HG02852 (cell line): ENCODE results near the gene RASGRF1.

ENCODE experiments used
- ATAC-seq: cut with Tn5 transposase; IDR thresholded peaks from one replicate; pipeline ENCODE4 v1.9.1; 2021; ENCODE audit warnings: mild to moderate bottlenecking, moderate library complexity; ENCODE audit not compliant: unreplicated experiment

Gene RASGRF1

DNA sequence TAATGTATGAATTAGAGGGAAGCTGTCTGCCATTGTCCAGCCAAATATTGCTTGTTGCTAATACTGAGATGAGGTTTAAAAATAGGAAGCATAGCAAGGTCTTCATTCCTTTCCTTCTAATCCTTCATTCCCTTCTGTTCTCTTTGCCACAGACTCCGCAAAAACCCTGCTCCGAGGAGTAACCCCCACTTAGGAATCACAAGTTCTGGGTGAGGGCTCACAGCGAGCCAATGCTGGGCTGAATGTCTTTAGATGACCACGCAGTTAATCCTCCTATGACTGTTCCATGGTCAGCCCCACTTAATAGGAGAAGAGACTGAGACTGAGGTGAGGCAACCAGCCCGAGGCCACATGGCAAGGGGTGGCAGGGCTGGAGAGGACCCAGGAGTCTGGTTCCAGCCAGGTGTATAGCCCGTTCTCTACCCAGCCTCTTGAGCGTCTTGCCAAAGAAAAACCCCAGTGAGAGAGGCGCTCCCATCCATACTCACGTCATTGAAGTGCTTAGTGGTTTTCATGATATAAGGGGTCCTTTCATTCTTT lies 100.8 kb downstream of the RASGRF1 start:
- ATAC-seq: no peak

DNA sequence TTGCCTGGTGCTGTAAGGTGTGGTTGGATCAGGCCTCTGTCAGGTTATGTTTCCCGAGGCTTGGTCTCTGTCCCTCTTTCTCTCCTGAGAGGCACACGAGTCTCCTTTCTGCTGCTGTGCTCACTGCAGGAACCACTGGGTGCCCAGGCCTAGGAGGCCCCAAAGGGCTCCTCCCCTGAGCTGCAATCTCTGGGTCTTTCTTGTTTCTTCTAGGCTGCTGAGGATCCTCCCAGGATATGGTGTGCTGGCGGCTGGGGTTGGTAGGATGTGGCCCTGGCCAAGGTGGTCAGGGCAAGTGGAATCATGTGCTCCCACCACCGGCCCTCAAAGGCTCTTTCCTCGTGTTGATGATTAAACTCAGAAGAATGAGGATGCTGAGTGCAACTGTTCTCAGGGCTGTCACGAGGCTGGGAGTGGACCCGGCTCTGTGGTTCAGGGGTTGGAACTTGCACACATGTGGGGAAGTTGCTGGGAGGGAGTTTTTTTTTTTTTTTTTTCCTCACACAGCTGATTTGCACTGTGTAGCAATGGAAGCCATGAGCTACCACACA lies 102.1 kb downstream of the RASGRF1 start:
- ATAC-seq: peak; percentile 66

DNA sequence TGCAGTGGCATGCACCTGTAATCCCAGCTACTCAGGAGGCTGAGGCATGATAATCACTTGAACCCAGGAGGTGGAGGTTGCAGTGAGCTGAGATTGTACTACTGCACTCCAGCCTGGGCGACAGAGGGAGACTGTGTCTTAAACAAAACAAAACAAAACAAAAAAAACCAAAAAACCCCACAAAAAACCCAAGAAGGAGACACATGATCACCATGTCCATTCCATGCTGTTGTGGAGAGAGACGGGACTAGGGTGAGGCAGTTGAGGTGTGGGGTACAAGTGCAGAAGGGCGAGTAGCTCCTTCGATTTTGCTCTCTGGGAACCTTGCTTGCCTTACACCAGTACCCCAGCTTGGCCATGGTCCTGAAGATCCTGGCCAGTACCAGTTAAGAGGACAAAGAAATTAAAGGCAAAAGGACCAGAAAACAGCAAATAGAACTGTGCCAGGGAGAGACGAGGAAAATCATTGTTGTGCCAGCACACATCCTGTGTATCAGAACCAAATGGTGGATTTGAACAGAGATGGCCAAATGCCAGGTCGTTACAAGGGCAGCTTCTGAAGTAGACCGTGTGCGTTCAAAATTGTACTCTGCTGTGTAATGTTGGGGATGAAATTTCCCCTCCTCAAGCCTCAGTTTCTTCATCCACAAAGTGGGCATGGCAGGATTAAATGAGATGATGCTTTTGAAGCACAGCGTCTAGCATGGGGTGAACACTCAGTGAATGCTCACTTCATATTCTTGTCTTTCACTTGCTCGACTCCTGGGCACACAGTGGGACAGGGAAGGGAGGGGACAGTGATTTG lies 102.8 kb downstream of the RASGRF1 start:
- ATAC-seq: no peak

DNA sequence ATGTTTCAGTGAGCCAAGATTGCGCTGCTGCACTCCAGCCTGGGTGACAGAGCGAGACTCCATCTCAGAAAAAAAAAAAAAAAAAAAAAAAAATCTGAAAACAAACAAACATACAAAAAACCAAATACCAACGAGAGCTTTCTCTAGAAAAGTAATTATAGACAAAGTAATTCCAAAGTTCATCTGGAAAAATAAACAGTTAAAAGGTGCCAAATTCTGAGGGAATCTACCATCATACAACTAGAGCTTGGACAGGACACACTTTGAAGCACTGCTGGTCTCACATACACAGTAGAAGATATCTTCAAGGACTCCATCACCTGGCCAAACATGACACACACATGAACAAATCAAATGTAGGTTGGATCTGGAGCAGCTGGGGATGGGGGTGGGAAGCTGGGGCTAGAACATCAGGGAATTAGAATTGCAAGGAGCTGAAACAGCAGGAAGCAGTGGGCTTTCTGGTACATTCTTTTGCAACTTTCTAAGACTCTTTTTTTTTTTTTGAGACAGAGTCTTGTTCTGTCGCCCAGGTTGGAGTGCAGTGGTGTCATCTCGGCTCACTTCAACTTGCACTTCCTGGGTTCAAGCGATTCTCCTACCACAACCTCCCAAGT lies 104.6 kb downstream of the RASGRF1 start:
- ATAC-seq: no peak

DNA sequence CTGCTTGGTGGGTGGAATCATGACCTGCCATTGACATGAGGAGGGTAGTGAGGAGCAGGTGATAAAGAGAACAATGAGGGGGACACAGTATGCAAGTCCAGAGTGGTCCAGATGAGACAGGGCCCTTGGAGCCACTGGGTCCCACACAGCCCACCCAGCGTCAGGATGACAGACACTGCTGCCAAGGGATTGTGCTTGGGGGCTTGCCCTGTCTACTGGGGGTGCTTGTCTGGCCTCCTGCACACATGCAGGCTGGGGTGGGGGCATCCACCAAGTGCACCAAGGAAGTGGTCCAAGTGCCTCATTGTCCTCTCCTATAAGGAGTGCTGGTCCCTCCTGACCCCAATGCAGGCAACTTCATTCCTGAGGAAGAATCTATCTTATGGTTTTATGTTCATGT lies 106.5 kb downstream of the RASGRF1 start:
- no peak for ATAC-seq

DNA sequence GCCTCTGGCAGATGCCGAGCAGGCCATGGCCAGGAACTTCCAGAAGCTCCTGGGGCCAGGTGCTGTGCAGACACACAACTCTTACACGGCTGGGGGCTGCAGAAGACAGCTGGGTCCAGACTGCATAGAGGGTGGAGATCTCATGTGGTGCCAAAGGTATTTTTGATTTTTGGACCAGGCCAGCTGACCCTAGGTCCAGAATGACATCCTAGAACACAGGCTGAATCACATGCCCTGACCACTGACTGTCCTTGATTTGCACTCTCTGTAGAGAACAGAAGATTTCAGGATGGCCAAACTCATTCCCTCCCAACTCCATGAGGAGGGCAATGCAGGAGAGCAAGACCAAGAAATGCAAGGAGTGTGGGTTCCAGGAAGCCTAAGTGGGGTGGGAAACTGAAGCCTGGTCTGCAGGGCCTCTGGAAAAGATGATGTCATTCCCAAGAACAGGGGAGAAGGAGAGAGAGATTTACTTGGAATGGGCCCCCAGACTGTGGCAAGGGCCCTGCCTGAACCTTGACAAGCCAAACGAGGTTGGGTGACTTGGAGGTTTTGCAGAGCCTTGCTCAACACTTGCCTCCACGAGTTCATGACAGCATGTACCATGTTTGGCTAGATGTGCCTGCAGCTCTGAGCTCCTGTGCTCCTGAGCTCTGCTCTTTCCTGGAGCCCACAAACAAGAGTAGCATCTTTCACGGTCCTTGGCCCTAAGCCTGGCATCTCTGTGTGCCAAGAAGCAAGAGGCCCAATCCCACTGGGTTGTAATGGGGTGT lies 107.2 kb downstream of the RASGRF1 start:
- no peak for ATAC-seq

DNA sequence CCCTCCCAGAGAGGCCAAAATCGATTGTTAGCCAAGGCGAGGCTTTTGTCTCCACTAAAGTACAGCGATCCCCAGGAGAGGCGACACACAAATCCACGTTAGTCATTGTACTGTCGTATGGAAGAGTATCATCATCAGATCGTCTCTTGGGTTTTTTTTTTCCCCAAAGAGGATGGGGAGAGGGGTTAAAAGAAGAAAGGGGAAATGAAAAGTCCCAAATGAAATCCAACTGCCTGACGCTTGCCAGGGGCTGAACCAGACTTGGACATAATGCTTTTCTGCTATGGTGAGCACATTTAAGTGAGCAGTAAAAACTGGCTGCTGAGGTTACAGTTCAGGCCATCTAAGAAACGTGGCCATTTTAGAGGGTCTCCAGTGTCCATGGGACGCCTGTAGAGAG lies 107.8 kb downstream of the RASGRF1 start:
- no peak for ATAC-seq

DNA sequence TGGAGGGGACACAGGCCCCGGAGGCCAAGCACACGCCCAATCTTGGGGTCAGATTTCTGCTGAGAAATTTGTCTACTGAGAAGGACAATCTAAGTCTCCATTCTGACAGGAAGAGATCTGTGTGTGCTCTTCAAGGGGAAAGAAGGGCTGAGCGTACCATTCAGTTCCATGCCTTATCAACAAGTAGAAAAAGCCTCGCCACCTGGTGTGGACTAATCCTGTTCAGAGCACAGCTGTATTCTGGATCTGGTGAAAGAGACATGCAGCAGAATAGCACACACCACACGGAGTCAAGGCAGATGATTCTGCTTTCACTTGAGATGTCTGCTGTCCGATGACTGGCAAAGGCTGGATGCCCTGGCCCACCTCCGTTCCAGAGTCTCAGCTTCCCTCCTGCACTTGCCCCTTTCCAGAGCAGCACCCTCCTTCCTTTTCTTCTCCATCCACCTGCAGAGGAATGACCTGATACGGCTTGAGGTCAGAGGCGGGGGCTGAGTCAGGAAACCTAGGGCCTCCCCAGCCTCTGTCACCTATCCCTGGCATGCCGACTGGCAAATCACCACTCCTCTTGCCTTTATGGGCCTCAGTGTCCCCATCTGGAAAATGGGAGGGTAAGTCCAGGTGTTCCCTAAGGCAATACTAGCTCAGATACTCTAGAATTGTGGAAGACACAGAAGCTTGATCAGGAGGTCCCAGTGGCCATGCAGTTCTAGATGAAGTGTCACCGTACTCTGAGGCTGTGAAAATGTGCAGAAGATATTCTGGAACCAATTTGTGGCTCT lies 108.9 kb downstream of the RASGRF1 start:
- no peak for ATAC-seq

DNA sequence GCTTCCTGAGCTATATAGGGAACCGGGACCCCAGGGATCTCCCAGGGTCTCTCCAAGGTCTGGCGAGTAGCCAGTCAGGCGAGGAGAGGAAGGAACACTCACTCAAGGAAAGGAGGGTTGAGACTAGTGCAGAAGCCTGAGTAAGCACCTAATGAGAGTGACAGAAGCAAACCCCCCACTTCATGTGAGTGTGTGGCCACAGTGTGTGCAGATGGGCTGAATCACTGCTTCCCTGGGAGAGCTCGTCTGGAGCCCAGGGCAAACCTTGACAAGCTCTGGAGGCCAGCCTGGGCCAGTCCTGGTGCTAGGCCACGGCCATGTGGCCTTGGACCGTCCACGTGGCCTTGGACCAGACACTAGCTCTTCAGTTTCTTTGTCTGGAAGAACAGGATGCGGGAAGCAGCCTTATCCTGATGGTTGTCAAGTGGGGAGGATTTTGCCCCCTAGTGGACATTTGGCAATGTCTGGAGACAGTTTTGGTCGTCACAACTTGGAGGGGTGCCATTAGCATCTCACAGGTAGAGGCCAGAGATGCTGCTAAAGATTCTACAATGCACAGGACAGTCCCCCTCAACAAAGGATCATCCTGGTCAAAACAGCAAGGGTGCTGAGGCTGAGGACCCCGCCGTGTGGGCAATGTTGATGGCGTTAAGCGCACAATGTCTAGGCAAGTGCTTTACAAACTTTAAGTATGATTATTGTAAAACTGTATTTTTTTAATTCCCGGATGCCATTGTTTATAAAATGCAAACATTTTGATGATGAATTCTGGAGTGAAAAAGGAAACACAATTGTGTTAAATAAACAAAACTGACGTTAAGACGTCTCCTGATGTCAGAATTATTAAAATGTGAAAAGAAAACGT lies 110.9 kb downstream of the RASGRF1 start:
- no peak for ATAC-seq

DNA sequence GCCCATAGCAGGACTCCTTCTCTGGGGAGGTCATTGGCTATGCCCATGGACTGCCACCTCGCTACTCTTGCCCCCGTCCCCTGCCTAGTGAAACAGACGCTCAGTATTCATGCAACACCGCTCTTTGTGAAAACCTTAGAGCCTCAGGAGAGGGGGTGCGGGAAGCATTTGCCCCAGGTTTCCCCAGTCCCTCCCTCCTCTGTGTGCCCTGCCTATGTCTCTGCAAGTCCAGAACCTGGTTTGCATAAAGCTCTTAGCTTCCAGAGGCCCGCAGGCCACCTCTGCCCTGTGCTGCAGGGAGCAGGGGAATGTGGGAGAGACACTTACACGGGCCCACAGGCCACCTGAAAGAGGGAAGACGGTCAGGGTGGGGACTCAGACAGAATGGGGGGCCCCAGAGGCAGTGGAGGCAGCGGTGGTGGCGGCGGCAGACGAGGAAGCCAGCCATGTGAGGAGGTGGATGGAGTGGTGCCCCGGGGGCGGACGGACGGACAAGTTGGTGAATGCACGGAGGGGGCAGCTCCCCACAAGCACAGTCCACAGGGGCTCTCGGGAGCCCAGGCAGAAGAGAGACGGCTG lies 111.9 kb downstream of the RASGRF1 start:
- ATAC-seq: no peak

DNA sequence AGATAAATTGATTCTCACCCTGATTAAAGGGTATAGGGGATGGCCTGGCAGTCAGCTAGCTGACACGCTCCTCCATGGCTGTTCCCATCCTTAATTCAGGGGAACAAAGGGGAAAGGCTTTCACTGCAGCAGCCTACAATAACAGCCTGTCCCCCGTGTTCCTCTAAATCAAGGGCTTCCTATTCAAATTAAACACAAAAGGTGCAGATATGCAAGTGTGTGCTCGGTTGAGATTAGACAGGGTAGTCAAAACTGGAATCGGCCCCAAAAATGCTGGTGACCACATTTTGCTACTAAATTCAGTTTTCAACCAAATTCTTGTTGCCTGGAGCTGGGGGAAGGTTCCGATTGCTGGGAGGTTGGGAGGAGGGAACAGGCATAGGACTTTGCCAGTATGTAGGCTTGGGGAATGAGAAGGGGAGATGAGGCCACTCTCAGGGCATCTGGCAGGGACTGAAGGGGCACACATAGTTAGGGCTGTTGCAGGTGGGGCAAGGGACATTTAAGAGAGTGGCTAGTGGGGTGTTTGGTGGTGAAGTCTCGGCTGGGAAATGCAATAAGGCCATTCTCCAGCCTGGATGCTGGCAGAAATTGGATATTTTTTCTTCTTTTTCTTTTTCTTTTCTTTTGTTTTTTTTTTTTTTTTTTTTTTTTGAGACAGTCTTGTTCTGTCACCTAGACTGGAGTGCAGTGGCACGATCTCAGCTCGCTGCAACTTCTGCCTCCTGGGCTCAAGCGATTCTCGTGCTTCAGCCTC lies 112.8 kb downstream of the RASGRF1 start:
- peak; percentile 47 for ATAC-seq

DNA sequence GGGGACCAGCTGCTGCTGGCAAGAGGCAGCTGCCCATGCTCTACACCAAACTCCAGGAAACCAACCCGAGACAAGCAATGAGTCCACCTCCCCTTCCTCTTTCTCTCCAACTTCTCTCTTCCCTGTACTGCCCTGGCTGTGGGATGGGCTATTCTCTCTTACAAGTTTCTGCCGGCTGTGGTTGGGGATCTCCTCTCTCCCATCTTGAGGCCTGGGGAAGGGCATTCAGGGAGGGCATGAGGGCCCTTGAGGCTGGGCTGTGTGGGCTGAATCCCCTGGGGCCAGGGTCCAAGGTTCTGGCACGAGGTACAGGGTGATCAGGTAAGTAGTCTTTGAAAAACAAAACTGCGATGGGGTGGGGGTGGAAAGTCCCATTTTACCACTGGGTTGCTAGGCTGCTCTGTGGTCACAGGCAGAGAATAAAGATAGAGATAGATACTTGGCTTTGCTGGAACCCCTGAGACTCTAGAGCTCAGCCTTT lies 113.4 kb downstream of the RASGRF1 start:
- ATAC-seq: peak; percentile 61

DNA sequence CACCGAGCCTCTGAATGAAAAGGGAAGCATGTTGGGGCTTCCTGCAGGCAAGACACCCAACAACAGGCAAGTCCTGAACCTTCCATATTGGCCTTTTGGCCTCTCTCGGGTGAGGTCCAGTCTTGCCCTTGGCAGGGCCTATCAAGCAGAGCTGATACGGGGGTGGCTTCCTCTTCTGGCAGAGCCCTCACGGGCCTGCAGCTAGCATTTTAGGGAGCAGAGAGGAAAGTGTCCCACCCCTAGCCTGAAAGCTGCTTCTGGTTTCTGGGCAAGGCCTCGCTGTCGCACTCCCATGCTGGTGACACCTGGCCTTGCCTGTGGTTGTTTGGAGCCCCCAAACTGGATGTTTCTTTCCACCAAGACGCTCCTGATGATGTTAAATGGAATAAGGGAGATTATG lies 113.9 kb downstream of the RASGRF1 start:
- ATAC-seq: peak; percentile 15

DNA sequence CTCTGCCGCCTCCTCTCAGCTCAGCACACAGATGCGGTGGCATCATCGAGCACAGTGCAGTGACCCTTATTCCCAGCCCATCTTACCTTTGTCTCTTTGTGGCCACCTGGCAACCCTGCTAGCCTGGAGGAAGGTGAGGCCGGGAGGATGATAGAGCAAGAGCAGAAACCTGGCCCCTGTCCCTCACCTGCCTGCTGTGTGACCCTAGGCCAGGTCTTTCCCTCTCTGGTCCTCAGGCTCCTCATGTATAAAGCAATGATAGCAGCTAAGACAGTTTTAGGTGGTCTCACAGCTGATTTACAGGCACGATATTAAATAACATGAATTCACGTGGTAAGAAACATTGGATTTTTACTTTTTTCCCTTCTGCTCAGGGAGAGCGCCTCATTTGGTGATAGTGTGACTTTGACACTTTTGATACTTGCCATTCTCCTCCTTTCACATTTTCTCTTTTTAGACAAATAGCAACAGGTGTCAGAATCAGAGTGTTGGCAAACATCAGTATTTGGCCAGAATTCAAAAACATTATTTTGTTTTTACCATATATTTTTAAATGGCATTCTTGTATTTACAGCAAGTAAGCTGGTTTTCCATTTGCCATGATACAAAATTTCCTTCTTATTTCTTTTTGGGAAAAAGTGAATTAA lies 116.2 kb downstream of the RASGRF1 start:
- ATAC-seq: no peak

DNA sequence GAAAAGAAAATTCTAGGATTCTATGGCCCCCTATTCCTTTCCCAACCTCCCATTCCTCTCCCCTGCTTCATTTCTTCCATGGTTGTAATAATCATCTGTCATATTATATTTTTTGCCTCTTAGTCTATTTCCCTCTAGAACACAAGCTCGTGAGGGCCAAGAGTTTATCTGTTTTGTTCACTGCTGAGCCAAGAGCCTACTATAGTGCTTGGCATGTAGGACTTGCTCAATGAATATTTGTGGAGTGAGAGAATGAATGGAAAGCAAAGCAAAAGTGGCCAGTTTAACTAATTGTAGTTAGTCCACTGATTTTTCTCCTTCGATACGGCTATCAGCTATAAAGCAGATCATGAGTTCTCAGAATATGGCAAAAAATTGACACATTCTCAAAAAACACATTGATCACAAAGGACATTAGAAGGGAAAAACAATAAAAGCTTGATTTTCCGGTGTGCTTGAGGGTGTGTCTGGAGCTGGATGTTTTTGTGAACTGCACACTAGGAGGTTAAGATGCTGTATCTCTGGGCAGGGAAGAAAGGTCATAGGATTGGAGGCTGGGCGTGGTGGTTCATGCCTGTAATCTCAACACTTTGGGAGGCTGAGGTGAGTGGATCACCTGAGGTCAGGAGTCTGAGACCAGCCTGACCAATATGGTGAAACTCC lies 120.8 kb downstream of the RASGRF1 start:
- no peak for ATAC-seq

DNA sequence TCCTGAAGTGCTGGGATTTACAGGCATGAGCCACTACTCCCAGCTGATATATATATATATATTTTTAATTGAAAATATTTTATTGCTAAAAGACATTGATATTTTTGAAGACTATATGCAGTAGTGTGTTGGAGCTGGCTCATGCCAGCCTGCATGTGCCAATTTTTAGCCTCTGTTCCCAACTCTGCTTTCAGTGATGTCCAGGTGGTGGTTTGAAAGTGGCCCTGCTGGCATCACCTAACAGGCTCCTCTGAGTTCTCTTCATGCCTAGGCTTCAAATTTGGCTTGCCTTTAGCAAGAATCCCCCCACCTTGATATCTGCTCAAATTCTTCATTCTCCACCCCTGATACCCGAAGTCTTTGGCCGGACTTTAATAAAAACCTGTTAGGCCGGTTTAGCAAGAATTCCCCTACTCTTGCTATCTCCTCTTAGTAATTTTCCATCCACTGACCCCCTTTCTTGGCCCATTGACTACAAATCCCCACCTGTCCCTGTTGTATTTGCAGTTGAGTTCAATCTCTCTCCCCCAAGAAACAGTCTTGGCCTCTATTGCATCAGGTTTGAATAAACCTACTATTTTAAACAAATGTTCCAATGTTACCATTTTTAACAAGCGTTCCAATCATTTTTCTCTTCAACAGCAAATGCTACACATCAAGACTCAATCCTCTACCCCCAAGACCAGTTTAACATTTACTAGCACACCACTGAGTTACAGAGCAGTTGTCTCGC lies 121.9 kb downstream of the RASGRF1 start:
- no peak for ATAC-seq

DNA sequence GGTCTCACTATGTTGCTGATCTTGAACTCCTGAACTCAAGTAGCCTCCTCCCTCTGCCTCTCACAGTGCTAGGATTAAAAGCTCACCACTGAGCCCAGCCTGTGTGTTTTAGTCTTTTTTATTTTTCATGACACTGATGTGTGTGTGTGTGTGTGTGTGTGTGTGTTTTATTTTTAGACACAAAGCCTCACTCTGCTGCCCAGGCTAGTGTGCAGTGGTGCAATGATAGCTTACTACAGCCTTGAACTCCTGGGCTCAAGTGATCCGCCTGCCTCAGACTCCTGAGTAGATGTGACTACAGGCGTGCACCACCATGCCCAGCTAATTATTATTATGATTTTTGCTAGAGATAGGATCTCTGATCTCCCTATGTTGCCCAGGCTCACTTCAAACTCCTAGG lies 122.5 kb downstream of the RASGRF1 start:
- no peak for ATAC-seq
